Epithelial cell of esophagus (primary cell): ENCODE results near the gene CLCN7.

Experiments
- DNase-seq: peaks from one replicate; pipeline ENCODE4 v3.0.0; 2010; ENCODE audit warnings: low read depth
- H3K4me3 ChIP-seq: 2 replicates; pipeline ENCODE4 v1.5.1; 2011; ENCODE audit warnings: mild to moderate bottlenecking, low read length, control low read depth
- TF ChIP-seq, protein P1 (sequence below): IDR thresholded peaks from 2 replicates; pipeline ENCODE4 v1.5.1; 2011; ENCODE audit warnings: low read depth, mild to moderate bottlenecking, low read length, control low read depth, inconsistent platforms; ENCODE audit not compliant: insufficient read depth; ENCODE audit errors: missing control alignments

CLCN7 gene, protein sequence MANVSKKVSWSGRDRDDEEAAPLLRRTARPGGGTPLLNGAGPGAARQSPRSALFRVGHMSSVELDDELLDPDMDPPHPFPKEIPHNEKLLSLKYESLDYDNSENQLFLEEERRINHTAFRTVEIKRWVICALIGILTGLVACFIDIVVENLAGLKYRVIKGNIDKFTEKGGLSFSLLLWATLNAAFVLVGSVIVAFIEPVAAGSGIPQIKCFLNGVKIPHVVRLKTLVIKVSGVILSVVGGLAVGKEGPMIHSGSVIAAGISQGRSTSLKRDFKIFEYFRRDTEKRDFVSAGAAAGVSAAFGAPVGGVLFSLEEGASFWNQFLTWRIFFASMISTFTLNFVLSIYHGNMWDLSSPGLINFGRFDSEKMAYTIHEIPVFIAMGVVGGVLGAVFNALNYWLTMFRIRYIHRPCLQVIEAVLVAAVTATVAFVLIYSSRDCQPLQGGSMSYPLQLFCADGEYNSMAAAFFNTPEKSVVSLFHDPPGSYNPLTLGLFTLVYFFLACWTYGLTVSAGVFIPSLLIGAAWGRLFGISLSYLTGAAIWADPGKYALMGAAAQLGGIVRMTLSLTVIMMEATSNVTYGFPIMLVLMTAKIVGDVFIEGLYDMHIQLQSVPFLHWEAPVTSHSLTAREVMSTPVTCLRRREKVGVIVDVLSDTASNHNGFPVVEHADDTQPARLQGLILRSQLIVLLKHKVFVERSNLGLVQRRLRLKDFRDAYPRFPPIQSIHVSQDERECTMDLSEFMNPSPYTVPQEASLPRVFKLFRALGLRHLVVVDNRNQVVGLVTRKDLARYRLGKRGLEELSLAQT

DNA sequence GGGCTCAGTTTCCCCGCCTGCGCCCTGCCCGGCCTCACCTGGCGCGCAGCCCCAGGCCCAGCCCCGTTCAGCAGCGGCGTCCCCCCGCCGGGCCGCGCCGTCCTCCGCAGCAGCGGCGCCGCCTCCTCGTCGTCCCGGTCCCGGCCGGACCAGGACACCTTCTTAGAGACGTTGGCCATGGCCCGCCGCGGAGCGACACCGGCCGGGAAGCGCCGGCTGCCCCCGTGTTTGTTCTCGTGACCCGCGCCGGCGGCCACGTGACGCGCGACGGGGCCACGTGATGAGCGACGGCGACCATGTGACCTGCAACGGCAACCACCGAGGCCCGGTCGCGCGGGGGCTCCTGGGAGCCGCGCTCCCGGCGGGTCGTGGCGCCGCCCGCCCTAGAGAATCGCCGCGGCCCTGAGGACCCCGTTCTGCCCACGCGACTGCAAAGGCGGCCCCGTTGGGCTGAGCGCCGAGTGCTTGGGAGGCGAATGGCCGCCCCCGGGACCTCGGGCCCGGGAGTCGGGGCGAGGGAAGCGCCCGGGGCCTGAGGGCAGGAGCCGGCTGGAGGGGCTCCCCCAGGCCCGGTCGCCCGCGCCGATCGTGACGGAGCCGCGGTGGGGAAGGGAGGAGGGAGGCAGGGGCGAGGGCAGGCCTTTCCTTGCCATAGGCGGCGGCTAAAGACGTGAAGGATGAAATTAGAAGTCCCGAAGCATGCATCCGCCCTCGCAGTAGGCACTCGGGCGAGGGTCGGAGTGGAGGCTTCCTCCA lies at the start of gene CLCN7:
Gene CLCN7 (minus strand): TSS at position 233 of the 756 bp plus-strand sequence. CDS start 54 bp downstream, at position 179.
- DNase-seq: peak; percentile 91
- TF ChIP-seq, protein P1, sequence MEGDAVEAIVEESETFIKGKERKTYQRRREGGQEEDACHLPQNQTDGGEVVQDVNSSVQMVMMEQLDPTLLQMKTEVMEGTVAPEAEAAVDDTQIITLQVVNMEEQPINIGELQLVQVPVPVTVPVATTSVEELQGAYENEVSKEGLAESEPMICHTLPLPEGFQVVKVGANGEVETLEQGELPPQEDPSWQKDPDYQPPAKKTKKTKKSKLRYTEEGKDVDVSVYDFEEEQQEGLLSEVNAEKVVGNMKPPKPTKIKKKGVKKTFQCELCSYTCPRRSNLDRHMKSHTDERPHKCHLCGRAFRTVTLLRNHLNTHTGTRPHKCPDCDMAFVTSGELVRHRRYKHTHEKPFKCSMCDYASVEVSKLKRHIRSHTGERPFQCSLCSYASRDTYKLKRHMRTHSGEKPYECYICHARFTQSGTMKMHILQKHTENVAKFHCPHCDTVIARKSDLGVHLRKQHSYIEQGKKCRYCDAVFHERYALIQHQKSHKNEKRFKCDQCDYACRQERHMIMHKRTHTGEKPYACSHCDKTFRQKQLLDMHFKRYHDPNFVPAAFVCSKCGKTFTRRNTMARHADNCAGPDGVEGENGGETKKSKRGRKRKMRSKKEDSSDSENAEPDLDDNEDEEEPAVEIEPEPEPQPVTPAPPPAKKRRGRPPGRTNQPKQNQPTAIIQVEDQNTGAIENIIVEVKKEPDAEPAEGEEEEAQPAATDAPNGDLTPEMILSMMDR: no peak
- peak within 1 kb of the TSS; percentile 80 for H3K4me3 ChIP-seq

DNA sequence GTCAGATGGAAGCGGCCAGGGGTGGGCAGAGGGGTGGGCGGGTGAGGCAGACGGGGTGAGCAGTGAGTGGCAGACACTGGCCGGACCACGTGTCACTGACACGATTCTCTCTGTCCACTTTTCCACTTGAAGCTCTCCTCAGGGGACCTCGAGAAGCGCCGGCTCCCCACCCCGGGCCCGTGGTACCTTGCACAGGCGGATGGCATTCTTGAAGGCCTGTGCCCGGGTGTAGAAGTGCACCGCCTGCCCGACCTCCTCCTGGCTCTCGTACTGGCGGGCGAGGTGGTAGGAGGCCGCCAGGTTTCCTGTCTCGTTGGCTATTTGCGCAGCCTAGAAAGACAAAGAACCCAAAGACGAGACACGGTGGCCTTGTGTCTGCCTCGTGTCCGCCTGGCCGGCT lies 49.5 kb upstream of the CLCN7 start:
- no peak for DNase-seq
- H3K4me3 ChIP-seq: no peak overlapping the region
- TF ChIP-seq, protein P1: no peak

DNA sequence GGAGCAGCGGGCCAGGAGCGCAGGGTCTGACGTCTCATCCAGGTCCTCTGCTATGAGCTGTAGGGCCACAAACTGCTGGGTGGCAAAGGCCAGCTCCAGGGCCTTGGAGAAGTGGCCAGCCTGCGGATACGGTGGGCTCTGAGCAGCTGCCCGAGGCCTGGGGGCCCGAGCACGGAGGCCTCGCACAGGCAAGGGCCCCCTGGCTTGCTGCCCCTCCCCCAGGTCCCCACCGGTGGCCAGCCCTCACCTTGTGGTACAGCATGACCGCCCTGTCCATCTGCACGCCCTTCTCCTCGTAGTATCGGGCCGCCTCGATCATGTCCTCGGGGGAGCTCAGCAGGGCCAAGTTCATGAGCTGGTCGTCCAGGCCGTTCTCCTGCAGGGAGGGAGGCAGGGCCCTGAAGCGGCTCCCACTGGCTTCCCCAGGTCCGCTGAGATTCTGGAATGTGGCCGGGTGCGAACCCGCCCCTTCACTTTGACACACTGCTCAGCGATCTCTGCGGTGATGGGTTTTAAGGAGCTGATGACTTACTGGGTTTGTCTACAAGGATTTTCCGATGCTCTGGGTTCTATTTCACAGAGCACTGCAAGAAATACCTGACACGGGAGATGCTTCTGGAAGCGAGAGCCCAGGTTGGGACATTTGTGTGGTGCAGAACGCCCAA lies 48.9 kb upstream of the CLCN7 start:
- no peak overlapping the region for H3K4me3 ChIP-seq

DNA sequence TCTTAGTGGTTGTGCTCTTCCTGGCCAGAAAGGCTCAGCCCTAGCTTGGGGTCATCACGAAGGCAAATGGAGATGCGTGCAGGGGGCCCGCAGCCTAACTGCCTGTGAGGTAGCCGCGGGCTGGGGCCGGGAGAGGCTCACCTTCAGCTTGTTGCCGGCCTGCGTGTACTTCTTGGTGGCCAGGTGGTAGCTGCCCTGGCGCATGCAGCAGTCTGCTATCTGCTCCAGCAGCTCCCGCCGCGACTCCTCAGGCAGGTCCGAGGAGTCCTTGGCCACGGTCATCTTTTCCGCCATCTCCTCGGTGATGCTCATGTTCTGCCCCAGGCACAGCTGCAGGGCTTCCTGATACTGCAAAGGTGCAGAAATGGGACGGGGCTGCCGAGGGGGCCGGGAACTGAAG lies 45.6 kb upstream of the CLCN7 start:
- no peak overlapping the region for H3K4me3 ChIP-seq
- TF ChIP-seq, protein P1: no peak
- no peak for DNase-seq

More for the DNA sequence above, 48.9 kb upstream of the CLCN7 start:
- no peak for DNase-seq
- TF ChIP-seq, protein P1: no peak

DNA sequence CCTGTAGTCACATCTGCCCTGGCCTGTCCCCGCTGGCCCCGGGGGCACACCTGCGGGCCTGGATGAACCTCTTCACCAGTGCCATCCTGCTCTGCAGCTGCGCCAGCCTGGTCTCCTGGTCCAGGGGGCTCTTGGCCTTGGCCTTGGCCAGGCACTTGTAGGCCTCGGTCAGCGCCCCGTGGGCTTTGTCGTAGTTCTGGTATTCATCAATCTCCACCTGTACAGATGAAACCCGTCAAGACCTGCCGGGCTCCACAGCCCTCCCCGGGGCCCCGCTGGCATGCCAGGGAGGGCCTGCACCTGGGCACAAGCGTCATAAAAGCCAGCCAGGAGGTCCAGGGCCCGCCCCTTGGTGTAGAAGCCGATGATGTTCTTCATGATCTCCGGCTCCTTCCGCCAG lies 45.0 kb upstream of the CLCN7 start:
- TF ChIP-seq, protein P1: no peak
- DNase-seq: no peak
- H3K4me3 ChIP-seq: no peak overlapping the region

DNA sequence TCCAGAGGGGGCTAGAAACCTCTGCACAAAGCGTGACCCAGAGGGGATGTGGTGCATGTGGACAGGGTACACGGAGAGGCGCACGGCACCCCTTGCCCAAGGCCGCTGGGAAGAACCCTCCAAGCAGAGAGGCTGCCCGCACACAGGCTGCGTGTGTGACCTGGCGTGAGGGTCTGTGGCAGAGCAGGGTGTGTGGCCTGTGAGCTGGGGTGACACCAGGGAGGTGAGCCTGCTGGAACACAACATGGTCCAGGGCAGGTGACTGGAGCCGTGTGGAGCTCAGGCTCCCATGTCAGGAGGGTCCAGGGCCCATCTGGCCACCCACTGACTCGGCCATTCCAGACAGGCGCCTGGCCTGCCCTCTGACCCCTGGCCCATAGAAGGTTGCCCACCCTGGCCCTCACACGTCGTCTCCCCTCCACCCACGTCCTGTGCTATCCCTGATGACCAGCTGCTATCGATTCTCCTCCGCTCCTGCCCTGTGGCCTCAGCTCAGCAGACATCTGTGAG lies 43.9 kb upstream of the CLCN7 start:
- TF ChIP-seq, protein P1: no peak
- no peak overlapping the region for H3K4me3 ChIP-seq
- no peak for DNase-seq
